IMR-90 (cell line): ENCODE results near the gene ZRSR2. TPM values are rescaled to one million over a fixed set of nuclear protein-coding genes. Genes with fewer than 3 reads are reported as not detected.
"Not testable (repeated sequence)": the region's sequence is repeated elsewhere in the genome, so short reads cannot be mapped to it uniquely, and the experiment has no call there.

ENCODE experiments used
- ATAC-seq: fragments of 200-7000 bp; cut with Tn5 transposase; 2 replicates; pipeline ENCODE4 v1.9.1; 2020; ENCODE audit warnings: low read depth, mild to moderate bottlenecking, moderate library complexity
- BruUV-seq: library from RNA; stranded (reverse); fragments of 400-500 nt; replicated peaks from 2 replicates; lab custom pipeline; 2021; lab: Mats Ljungman, UMichigan
- CTCF ChIA-PET: fragments of 300-600 bp; formaldehyde crosslinking; extraction: SDS; loops from one replicate; lab custom pipeline; 2021; ENCODE audit warnings: antibody characterized with exemption; lab: Yijun Ruan, JAX
- POLR2A ChIA-PET: fragments of 300-600 bp; sonication (Branson Sonifier 250); formaldehyde crosslinking; loops from one replicate; lab custom pipeline; 2022; ENCODE audit warnings: antibody characterized with exemption; ENCODE audit not compliant: unreplicated experiment; lab: Charles Lee
- DNase-seq: peaks from one replicate; pipeline ENCODE4 v3.0.0; 2013
- H2AFZ ChIP-seq: replicated peaks from 2 replicates; pipeline ENCODE3; 2013; ENCODE audit warnings: low read length, mild to moderate bottlenecking; ENCODE audit not compliant: poor library complexity
- H2AK5ac ChIP-seq: 2 replicates; pipeline ENCODE4 v1.6.1; 2013; ENCODE audit warnings: low read depth, low read length, inconsistent platforms
- H2AK9ac ChIP-seq: replicated peaks from 2 replicates; pipeline ENCODE3; 2013; ENCODE audit warnings: mild to moderate bottlenecking, low read depth, low read length, moderate library complexity; ENCODE audit not compliant: poor library complexity
- H2BK120ac ChIP-seq: 2 replicates; pipeline ENCODE4 v1.6.1; 2013; ENCODE audit warnings: low read depth, low read length, inconsistent platforms
- H2BK15ac ChIP-seq: 3 replicates; pipeline ENCODE4 v1.6.1; 2013; ENCODE audit warnings: low read depth, low read length, inconsistent platforms
- H2BK20ac ChIP-seq: 2 replicates; pipeline ENCODE4 v1.6.1; 2013; ENCODE audit warnings: low read depth, mild to moderate bottlenecking, inconsistent platforms, low read length, moderate library complexity
- H2BK5ac ChIP-seq: 2 replicates; pipeline ENCODE4 v1.6.1; 2013; ENCODE audit warnings: mild to moderate bottlenecking, low read depth, low read length, inconsistent platforms; ENCODE audit not compliant: poor library complexity, severe bottlenecking
- H3K14ac ChIP-seq: replicated peaks from 2 replicates; pipeline ENCODE4 v1.6.1; 2013; ENCODE audit warnings: low read depth, low read length, inconsistent platforms
- H3K18ac ChIP-seq: 2 replicates; pipeline ENCODE4 v1.6.1; 2013; ENCODE audit warnings: low read depth, low read length, control low read depth
- H3K23ac ChIP-seq: 2 replicates; pipeline ENCODE4 v1.6.1; 2013; ENCODE audit warnings: low read depth, low read length, inconsistent platforms
- H3K27ac ChIP-seq: 2 replicates; pipeline ENCODE4 v1.5.1; 2013; ENCODE audit warnings: mild to moderate bottlenecking, control low read depth, low read length; ENCODE audit not compliant: insufficient read depth
- H3K27me3 ChIP-seq: 2 replicates; pipeline ENCODE4 v1.6.1; 2013; ENCODE audit warnings: low read length; ENCODE audit not compliant: control insufficient read depth, insufficient read depth
- H3K36me3 ChIP-seq: 2 replicates; pipeline ENCODE4 v1.6.1; 2013; ENCODE audit warnings: low read length, mixed read lengths; ENCODE audit not compliant: control insufficient read depth, insufficient read depth
- H3K4ac ChIP-seq: 2 replicates; pipeline ENCODE4 v1.6.1; 2013; ENCODE audit warnings: low read depth, low read length, inconsistent platforms
- H3K4me1 ChIP-seq: 2 replicates; pipeline ENCODE4 v1.6.1; 2013; ENCODE audit warnings: low read length, mixed read lengths; ENCODE audit not compliant: control insufficient read depth, insufficient read depth
- H3K4me2 ChIP-seq: 2 replicates; pipeline ENCODE4 v1.6.1; 2013; ENCODE audit warnings: low read depth, mild to moderate bottlenecking, control low read depth, low read length, moderate library complexity
- H3K4me3 ChIP-seq: 2 replicates; pipeline ENCODE4 v1.5.1; 2013; ENCODE audit warnings: low read depth, mild to moderate bottlenecking, control low read depth, low read length, moderate library complexity; ENCODE audit not compliant: insufficient read depth
- H3K56ac ChIP-seq: 2 replicates; pipeline ENCODE4 v1.6.1; 2013; ENCODE audit warnings: low read length, inconsistent platforms; ENCODE audit not compliant: insufficient read depth; ENCODE audit errors: extremely low read depth
- H3K79me1 ChIP-seq, 2 experiments: 2 replicates each; pipeline ENCODE4 v1.6.1; 2013; ENCODE audit warnings: low read length in 2 of 2, inconsistent platforms in 1 of 2, low read depth in 1 of 2
- H3K9ac ChIP-seq: 2 replicates; pipeline ENCODE4 v1.6.1; 2013; ENCODE audit warnings: low read depth, low read length, control low read depth
- H3K9me1 ChIP-seq: 2 replicates; pipeline ENCODE4 v1.6.1; 2013; ENCODE audit warnings: low read length, inconsistent platforms; ENCODE audit not compliant: insufficient read depth
- H3K9me3 ChIP-seq: 2 replicates; pipeline ENCODE4 v1.6.1; 2013; ENCODE audit warnings: low read length; ENCODE audit not compliant: control insufficient read depth, insufficient read depth
- H4K20me1 ChIP-seq: 2 replicates; pipeline ENCODE4 v1.6.1; 2013; ENCODE audit warnings: low read length, inconsistent platforms; ENCODE audit not compliant: insufficient read depth
- H4K5ac ChIP-seq: 2 replicates; pipeline ENCODE4 v1.6.1; 2013; ENCODE audit warnings: mild to moderate bottlenecking, low read depth, low read length, control low read depth
- H4K8ac ChIP-seq, 2 experiments: 2 replicates each; pipeline ENCODE4 v1.6.1; 2013; ENCODE audit warnings: low read depth in 2 of 2, low read length in 2 of 2, control low read depth in 1 of 2, inconsistent platforms in 1 of 2
- H4K91ac ChIP-seq: 2 replicates; pipeline ENCODE4 v1.6.1; 2013; ENCODE audit warnings: low read depth, low read length, inconsistent platforms; ENCODE audit not compliant: insufficient read depth
- CEBPB ChIP-seq: IDR thresholded peaks from 2 replicates; pipeline ENCODE4 v1.6.1; 2012; ENCODE audit warnings: low read depth, low read length, improper control_type of control experiment
- CHD1 ChIP-seq: IDR thresholded peaks from 2 replicates; pipeline ENCODE4 v1.6.1; 2012; ENCODE audit warnings: low read depth, low read length, improper control_type of control experiment
- FOS ChIP-seq: fragments of 150-350 bp; IDR thresholded peaks from 2 replicates; pipeline ENCODE4 v1.6.1; 2016; ENCODE audit warnings: low read depth, low read length
- POLR2A ChIP-seq: IDR thresholded peaks from 2 replicates; pipeline ENCODE4 v1.6.1; 2012; ENCODE audit warnings: mild to moderate bottlenecking, low read depth, low read length
- RAD21 ChIP-seq: IDR thresholded peaks from 2 replicates; pipeline ENCODE4 v1.6.1; 2012; ENCODE audit warnings: low read length, improper control_type of control experiment
- RCOR1 ChIP-seq: IDR thresholded peaks from 2 replicates; pipeline ENCODE4 v1.6.1; 2012; ENCODE audit warnings: mild to moderate bottlenecking, low read length, improper control_type of control experiment; ENCODE audit not compliant: insufficient replicate concordance
- RFX5 ChIP-seq: IDR thresholded peaks from 2 replicates; pipeline ENCODE4 v1.8.0; 2012; ENCODE audit warnings: low read depth, mild to moderate bottlenecking, low read length, moderate library complexity
- USF2 ChIP-seq: fragments of 150-350 bp; IDR thresholded peaks from 2 replicates; pipeline ENCODE4 v1.6.1; 2017; ENCODE audit warnings: mild to moderate bottlenecking, antibody characterized with exemption, low read length, low read depth
- WGBS, 2 experiments: methylation state at CpG; one replicate each; pipeline versions ENCODE4 v1.1.5 to v1.1.7; 2013; ENCODE audit warnings: missing lambda C conversion rate in 2 of 2; ENCODE audit not compliant: insufficient read length in 1 of 2; ENCODE audit errors: extremely low coverage in 2 of 2; 5-methylcytosine and 5-hydroxymethylcytosine counted together
- dilution Hi-C: fragments of 300-500 bp; cut with HindIII; formaldehyde crosslinking; loops from one replicate; pipeline ENCODE4 v1.14.3; 2018; ENCODE audit warnings: low sequenced_read_pairs; ENCODE audit not compliant: unreplicated experiment
- in situ Hi-C: fragments of 300-500 bp; cut with MboI; formaldehyde crosslinking; loops from 3 replicates; pipeline ENCODE4 v1.14.3; 2019; ENCODE audit warnings: low sequenced_read_pairs, inconsistent platforms, mixed read lengths
- intact Hi-C: fragments of 100-400 bp; cut with micrococcal nuclease; formaldehyde crosslinking; loops from 2 replicates; pipeline ENCODE4 v1.10.0; 2022
- polyA plus RNA-seq, 3 experiments: library from polyadenylated mRNA; depleted of rRNA; stranded (reverse); fragments of >200 nt; gene quantifications; 2 replicates each; pipeline ENCODE4 v1.2.3, GENCODE V29; 2012; ENCODE audit warnings: low replicate concordance in 1 of 3
- total RNA-seq: library from RNA; depleted of rRNA; stranded (reverse); fragments of >200 nt; gene quantifications from 2 replicates; pipeline ENCODE4 v1.2.3, GENCODE V29; 2012

Gene ZRSR2
- total and polyA plus RNA-seq, 2 of the 4 experiments (the other 2 are of a cell fraction), result 4.7 to 11.3 TPM

- no peak overlapping the region for H3K4me3 ChIP-seq
- no peak overlapping the region for H4K5ac ChIP-seq
- DNase-seq (no peak), ATAC-seq (no peak)
- H4K8ac ChIP-seq, result no peak overlapping the region
- ChIA-PET POLR2A (no interaction called here), CTCF (no interaction called here)
- no peak overlapping the region for H2BK20ac ChIP-seq
- no peak overlapping the region for H2BK15ac ChIP-seq
- H3K14ac ChIP-seq, result no peak overlapping the region
- H4K20me1 ChIP-seq, result peaks cover 4% of the 10 kb centered on the region; the same call in 1 of the 2 replicates
- H2BK120ac ChIP-seq, result no peak overlapping the region
- no peak overlapping the region for H4K91ac ChIP-seq
- TF ChIP-seq RCOR1, result no peak
- TF ChIP-seq RFX5, result no peak
- TF ChIP-seq CEBPB, result no peak
- TF ChIP-seq FOS, result no peak
- TF ChIP-seq POLR2A, result no peak
- TF ChIP-seq CHD1, result no peak
- TF ChIP-seq RAD21, result no peak
- no peak for TF ChIP-seq USF2
- no peak overlapping the region for H2AFZ ChIP-seq
- no peak overlapping the region for H3K27ac ChIP-seq
- no peak overlapping the region for H3K23ac ChIP-seq
- no peak overlapping the region for H2AK5ac ChIP-seq
- H3K27me3 ChIP-seq, result no peaks in the 10 kb centered on the region
- WGBS, 2 experiments, result no CpG with 5 or more reads among the region's 4 CpGs
- H3K4me2 ChIP-seq, result no peak overlapping the region
- no peak overlapping the region for H3K56ac ChIP-seq
- no peak overlapping the region for H2AK9ac ChIP-seq
- H3K18ac ChIP-seq, result no peak overlapping the region
- intact Hi-C loops (no loop called here), in situ Hi-C loops (no loop called here), dilution Hi-C loops (no loop called here)
- H3K9ac ChIP-seq, result no peak overlapping the region
- no peak overlapping the region for H3K4ac ChIP-seq
- no peaks in the 10 kb centered on the region for H3K36me3 ChIP-seq
- no peaks in the 10 kb centered on the region for H3K4me1 ChIP-seq
- H2BK5ac ChIP-seq, result no peak overlapping the region
- H3K79me1 ChIP-seq, result no peaks in the 10 kb centered on the region
- H3K9me3 ChIP-seq, result no peaks in the 10 kb centered on the region
- peaks cover 4% of the 10 kb centered on the region; the same call in 1 of the 2 replicates for H3K9me1 ChIP-seq
- no TSS peak for BruUV-seq
Measured at GRCh38 chrX:15758140-15758539, 32.1 kb upstream of the ZRSR2 start.

GRCh38 chrX:15759886-15760285 is 30.4 kb upstream of the ZRSR2 start:
- H2AK9ac ChIP-seq, H3K9me3 ChIP-seq, H3K14ac ChIP-seq, H4K20me1 ChIP-seq, H3K36me3 ChIP-seq, H3K23ac ChIP-seq, H2BK5ac ChIP-seq, H3K4me3 ChIP-seq, H3K9ac ChIP-seq, CTCF ChIA-PET, BruUV-seq, H4K91ac ChIP-seq, H2BK15ac ChIP-seq, dilution Hi-C loops, DNase-seq, H2BK120ac ChIP-seq, H3K18ac ChIP-seq, H3K4ac ChIP-seq, H3K27ac ChIP-seq, H3K79me1 ChIP-seq, H3K4me1 ChIP-seq, H4K5ac ChIP-seq, H4K8ac ChIP-seq, H3K4me2 ChIP-seq, H2BK20ac ChIP-seq, H2AFZ ChIP-seq, ATAC-seq, H3K27me3 ChIP-seq, H3K56ac ChIP-seq, in situ Hi-C loops, POLR2A ChIA-PET, H3K9me1 ChIP-seq, H2AK5ac ChIP-seq: not testable (repeated sequence)
- no CpG with 5 or more reads among the region's 6 CpGs for WGBS, 2 experiments
- intact Hi-C loops, result loop anchor here (2.0 to 5.0 kb wide), 2 partner anchors 911 to 937 kb away; no protein-coding TSS in a partner anchor
